IMR-90 (cell line): Measurements from ENCODE around the gene UBL7. TPM values are rescaled to one million over a fixed set of nuclear protein-coding genes. Genes with fewer than 3 reads are reported as not detected.

Experiments used
- MAZ ChIP-seq: IDR thresholded peaks from 2 replicates; pipeline ENCODE4 v1.6.1; 2012; ENCODE audit warnings: low read depth, mild to moderate bottlenecking, low read length, improper control_type of control experiment, moderate library complexity, borderline replicate concordance
- MXI1 ChIP-seq: IDR thresholded peaks from 2 replicates; pipeline ENCODE4 v1.6.1; 2012; ENCODE audit warnings: low read depth, mild to moderate bottlenecking, low read length, moderate library complexity, borderline replicate concordance
- RCOR1 ChIP-seq: IDR thresholded peaks from 2 replicates; pipeline ENCODE4 v1.6.1; 2012; ENCODE audit warnings: mild to moderate bottlenecking, low read length, improper control_type of control experiment; ENCODE audit not compliant: insufficient replicate concordance
- polyA plus RNA-seq, 3 experiments: library from polyadenylated mRNA; depleted of rRNA; stranded (reverse); fragments of >200 nt; gene quantifications; 2 replicates each; pipeline ENCODE4 v1.2.3, GENCODE V29; 2012; ENCODE audit warnings: low replicate concordance in 1 of 3
- total RNA-seq: library from RNA; depleted of rRNA; stranded (reverse); fragments of >200 nt; gene quantifications from 2 replicates; pipeline ENCODE4 v1.2.3, GENCODE V29; 2012
- TF ChIP-seq, protein P1 (sequence below): fragments of 150-350 bp; IDR thresholded peaks from 2 replicates; pipeline ENCODE4 v1.6.1; 2016; ENCODE audit warnings: low read depth, mild to moderate bottlenecking, low read length, moderate library complexity, borderline replicate concordance

Gene UBL7
- total and polyA plus RNA-seq, 2 of the 4 experiments (the other 2 are of a cell fraction), result 68.1 to 78.4 TPM

DNA sequence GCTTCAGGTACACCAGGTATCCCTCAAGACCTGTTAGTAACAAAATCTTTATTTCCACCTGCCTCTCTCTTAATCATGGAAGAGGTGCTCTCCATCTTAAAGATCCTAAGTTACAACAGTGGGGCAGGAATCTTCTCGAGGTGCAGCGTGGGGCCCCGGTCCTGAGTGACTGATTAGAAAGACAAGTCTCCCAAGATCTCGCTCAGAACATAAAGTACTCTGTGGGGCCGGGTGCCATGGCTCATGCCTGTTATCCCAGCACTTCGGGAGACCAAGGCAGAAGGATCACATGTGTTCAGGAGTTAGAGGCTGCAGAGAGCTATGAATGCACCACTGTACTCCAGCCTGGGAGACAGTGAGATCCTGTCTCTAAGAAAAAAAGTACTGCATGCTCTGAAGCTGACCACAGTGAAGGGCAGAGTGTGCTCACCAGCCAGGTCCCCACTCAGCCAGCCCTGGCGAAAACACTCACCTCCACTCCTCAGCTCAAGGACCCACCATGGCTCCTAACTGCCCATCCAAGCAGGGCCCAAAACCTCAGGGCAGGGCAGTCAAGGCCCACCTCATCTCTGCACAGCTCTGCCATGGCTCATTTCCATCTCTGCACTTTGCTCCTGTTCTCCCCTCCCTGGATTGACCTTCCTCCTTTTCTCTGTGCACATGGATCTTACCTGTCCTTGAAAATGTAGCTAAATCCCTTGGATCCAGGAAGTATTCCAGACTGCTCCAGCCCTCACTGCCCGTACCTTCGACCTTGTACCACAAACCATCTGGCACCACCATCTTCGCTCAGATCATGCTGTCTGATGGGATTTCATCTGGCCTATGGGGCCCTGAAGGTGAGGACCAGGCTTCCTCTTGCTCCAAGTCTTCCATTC is 34.3 kb downstream of the UBL7 start (continued):
- TF ChIP-seq MAZ (no peak), MXI1 (no peak), RCOR1 (no peak)
- TF ChIP-seq, protein P1, sequence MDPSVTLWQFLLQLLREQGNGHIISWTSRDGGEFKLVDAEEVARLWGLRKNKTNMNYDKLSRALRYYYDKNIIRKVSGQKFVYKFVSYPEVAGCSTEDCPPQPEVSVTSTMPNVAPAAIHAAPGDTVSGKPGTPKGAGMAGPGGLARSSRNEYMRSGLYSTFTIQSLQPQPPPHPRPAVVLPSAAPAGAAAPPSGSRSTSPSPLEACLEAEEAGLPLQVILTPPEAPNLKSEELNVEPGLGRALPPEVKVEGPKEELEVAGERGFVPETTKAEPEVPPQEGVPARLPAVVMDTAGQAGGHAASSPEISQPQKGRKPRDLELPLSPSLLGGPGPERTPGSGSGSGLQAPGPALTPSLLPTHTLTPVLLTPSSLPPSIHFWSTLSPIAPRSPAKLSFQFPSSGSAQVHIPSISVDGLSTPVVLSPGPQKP, result no peak
